GM21723 (cell line): ENCODE data around the gene BCKDHB.

Experiments used
- ATAC-seq: cut with Tn5 transposase; IDR thresholded peaks from one replicate; pipeline ENCODE4 v1.9.1; 2021; ENCODE audit warnings: mild to moderate bottlenecking, moderate library complexity; ENCODE audit not compliant: unreplicated experiment

BCKDHB gene

DNA sequence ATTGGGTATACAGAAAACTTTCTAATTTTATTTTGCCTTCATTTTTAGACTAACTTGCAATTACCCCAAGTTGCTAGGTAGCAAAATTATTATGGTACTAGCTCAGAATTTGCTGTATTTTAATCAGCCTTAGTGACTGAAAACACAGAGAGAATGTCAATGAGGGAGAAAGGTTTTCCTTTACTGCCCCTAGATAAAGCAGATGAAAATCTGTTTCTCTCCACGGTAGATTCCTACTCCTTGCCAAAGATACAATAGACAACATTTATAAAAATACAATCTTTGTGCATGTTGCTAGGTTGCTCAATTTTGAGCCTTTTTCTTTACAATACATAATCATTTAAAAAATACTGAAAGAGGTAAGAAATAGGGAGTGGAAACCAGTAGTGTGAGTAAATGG is 222.2 kb downstream of the BCKDHB start:
- ATAC-seq: no peak

- no peak for ATAC-seq
Measured at GRCh38 chr6:80329496-80329895, 223.0 kb downstream of the BCKDHB start.

DNA sequence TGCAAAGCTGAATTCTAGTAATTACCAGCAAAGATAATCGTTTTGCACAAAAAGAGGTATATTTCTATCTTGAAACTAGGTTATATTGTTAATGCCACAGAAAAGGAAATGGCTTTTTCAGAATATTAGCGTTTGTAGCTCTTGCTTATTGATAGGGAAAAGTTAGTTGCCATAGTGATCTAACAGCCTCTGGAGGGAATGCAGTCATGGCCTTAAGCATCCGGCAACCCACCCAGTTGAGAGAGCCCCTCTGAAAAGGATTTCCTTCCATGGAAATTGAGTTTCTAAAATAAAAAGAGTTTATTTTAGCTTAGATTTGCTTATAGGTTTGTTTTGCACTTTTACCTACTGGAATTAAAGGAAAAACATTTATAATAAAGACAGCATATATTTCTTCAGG is 224.5 kb downstream of the BCKDHB start:
- ATAC-seq: no peak

DNA sequence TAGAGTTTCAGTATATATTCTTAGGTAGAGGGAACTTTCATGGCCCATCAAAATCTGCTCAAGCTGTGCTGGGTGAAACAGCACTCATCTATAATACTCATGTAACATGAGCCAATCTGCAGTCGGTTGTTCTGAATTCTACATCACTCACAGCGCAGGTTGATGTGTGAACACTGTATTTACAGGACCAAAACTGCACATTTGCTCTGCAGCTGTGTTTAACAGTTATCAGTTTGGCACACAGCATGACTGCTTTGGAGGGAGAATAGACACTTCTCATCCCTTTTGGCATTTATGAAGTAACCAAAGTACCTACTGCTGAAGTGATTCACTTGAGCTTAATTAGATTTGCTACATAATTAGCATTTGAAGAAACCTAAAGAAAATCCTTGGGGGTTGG is 225.1 kb downstream of the BCKDHB start:
- no peak for ATAC-seq

DNA sequence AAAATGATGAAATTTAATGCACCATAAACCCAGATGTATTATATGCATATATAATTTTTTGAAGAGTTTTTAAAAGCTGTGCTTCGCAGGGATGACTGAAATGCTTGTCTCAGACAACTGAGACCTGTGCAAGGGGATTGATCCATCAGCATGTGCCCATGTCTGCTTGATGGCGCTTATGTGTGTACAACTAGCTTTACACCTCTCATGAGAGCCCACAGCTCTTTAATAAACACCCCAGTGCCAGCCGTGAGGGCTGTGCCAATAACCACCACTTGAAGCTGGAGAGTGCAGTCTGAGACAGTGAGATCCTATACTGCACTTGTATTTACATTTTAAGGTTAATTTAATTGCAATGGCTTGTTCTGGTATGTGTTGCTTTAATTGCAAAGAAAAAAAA is 225.5 kb downstream of the BCKDHB start:
- ATAC-seq: no peak

DNA sequence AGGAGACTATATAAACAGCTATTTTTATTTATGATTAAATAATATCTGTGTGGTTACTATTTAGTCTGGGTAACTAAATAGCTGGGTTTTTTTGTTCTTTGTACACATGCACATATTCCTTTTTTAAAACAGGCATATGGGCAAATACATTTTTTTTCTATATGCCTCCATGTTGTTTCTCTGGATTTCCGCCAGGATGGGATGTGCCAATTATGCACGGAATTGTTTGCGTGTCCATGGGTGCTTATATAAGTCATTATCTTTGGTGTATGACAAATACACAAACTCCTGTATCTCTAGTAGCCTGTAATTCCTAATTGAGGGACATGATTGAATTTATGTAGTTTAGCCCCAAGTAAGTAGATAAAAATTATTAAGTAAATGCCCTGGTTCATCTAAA is 226.9 kb downstream of the BCKDHB start:
- ATAC-seq: no peak

GRCh38 chr6:80335121-80335531 is 228.7 kb downstream of the BCKDHB start:
- ATAC-seq: no peak

DNA sequence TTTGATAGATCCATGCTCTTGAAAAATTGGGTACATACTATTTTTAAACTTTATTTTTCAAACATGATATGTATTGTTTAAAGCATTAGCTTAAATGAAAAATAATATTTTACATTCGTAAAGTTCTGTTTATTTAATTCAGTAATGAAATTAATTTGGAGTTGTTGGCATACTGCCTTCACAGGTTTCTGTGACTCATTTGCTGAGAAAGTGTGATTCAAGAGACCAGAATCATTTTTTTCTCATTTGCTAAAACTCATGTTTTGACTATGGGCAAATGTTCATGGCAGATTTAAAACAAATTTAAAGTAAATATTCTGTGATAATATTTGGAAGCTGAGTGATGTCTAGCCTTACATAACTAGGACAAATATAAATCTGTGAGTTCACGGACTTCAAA is 230.4 kb downstream of the BCKDHB start:
- no peak for ATAC-seq

DNA sequence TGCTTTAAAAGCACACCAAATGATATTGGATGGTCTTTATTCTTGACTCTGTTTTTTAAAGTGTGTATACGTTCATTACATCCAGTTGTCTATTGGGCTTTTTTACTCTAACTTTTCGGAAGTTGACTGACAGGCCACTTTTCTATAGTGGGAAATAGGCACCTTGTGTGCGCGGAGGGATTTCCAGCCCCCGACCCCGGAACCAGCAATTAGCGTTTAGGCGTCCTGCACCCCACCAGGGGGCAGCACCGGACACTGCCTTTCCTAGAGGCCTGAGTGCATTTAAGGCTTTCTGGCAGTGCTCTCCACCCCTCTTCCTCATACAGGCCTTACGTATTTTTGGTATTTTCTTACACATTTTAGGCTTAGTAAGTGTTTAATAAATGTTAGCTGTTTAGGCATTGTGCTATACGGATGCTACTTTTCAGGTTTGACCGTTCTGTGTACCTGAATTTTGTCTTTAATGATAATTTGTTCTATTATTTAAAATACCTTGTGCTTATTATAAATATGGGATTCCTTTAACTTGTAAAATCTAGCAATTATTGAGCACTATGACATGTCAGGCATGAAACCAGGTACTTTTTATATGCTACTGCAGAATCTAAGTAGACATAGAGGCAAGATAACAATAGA is 231.8 kb downstream of the BCKDHB start:
- peak; percentile 97 for ATAC-seq

- no peak for ATAC-seq
Measured at GRCh38 chr6:80339421-80339820, 232.9 kb downstream of the BCKDHB start.

GRCh38 chr6:80340280-80340679 is 233.8 kb downstream of the BCKDHB start:
- no peak for ATAC-seq

GRCh38 chr6:80340686-80341085 is 234.2 kb downstream of the BCKDHB start:
- ATAC-seq: no peak

GRCh38 chr6:80341330-80341729 is 234.9 kb downstream of the BCKDHB start:
- ATAC-seq: no peak

DNA sequence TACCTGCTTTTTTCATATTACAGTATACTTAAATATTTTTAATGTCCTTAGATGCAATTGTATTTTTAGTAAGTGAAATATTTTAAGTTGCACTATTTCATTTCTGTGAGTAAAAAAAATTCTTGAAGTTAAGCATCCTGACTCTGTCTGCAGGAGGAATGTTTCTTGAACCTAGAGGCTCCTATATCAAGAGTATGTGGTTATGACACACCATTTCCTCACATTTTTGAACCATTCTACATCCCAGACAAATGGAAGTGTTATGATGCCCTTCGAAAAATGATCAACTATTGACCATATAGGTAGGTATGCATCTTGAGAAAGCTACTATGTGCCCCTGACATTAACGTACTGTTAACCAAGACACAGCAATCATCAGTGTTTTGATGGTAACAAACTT is 237.0 kb downstream of the BCKDHB start:
- no peak for ATAC-seq

DNA sequence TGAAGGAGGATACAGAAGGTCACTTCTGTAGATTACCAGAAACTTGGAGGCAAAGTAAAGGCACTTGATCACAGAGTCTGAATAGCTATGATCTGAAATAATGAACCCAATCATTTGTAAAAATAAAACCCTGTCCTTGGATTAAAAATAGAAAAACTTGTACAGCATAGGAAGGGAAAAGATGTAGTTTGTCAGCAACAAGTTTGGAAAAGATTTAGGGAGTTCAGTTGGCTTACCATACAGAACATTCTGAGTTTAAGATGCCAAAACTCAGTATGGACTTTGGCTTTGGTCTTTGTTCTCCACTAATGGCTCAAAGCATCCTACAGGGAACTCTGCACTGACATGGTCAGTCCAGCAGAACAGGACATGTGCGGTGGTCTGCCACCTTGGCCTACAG is 240.6 kb downstream of the BCKDHB start:
- ATAC-seq: no peak

DNA sequence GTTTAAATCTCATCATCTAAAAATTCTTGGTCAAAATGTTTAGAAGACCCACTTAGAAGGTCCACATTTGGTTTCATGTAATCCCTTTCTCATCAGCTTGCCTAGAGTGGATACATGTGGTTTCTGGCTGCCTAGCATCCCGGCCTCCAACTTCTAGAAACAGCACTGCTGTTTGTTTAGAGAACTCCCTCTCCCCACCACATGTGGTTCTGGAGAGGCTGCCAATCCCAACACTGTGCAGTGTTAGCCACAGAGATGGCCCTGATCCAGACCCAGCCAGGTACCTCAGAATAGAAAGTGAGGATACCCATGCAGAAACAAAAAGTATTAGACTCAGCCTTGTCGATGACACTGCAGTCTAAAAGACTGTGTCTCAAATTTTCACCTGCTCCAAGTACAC is 241.8 kb downstream of the BCKDHB start:
- no peak for ATAC-seq

DNA sequence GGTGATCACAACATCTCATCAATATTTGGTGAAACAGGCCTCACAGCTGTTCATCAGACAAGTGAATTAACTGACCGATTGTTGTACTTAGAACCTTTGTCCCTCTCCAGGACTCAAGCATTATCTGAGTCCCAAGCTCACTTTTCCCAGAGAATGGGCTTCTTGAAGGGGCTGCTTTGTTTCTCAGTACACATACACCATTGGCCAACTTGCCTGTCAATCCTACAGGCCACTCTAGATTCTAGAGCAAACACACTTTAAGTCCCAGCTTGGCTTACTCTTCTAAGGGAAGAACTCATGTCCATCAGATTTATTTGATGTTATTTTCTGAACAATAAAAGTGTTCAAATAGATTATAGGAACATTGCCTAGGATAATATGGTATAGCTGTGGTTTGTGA is 249.5 kb downstream of the BCKDHB start:
- ATAC-seq: no peak

- no peak for ATAC-seq
Measured at GRCh38 chr6:80356545-80356944, 250.1 kb downstream of the BCKDHB start.

DNA sequence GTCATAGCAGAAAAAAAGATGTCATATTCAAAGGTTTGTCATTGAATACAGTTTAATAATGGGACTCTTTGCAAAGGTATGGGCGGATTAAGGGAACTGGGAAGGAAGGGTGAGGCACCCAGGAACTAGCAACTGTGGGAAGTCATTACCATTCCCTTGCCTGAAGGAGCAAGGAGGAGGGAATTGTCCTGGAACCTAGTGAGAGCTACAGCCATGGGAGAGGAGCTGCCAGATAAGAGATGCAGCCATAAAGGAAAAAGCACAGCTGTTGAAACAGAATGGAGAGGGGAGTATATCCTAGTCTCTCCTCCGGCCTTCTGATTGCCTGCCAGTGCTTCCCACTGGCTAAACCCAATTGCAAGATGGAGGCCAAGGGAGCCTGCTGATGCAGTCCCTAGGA is 250.6 kb downstream of the BCKDHB start:
- no peak for ATAC-seq

DNA sequence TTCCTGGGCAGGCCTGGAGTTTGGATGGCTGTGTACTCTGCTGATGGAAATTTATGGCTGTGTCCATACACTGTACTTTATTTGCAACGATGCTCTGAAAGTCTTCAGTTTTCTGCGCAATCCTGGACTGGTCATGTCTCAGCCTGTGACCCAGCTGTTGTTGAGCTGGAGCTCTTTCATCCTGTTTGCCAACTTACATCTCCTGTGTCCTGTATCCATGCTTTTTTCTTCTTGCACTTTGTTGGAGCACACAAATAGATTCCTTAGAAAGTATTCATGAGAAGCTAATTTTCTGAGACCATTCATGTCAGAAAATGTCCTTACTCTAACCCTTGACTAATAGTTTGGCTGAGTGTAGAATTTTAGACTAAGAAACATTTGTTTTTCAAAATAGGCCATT is 251.2 kb downstream of the BCKDHB start:
- no peak for ATAC-seq

DNA sequence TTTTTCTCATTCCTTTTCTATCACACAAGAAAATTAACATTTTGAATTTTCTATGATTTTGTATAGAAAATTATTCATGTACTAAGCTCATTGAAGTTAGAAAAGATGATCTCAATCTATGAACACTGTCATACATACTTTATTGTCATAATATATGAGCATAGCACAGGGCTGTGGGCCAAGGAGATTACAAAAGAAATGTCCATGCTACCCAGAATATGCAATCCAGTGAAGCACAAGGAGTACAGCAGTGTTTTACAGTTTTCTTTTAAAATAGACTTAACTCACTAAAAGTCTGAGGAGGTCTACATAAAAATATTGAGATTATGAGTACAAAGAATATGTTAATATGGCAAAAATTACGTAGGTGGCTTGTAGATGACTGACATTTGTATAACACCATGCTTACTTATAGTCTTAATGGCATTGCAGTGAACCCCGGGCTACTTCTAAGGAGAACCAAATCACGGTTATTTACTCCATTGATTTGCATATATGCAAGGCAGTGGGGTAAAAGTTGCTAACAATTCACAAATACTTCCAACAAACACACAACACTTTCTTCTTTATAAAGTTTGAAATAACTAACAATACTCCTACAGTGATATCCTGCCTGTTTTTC is 257.1 kb downstream of the BCKDHB start:
- ATAC-seq: no peak

GRCh38 chr6:80364149-80364548 is 257.7 kb downstream of the BCKDHB start:
- no peak for ATAC-seq

DNA sequence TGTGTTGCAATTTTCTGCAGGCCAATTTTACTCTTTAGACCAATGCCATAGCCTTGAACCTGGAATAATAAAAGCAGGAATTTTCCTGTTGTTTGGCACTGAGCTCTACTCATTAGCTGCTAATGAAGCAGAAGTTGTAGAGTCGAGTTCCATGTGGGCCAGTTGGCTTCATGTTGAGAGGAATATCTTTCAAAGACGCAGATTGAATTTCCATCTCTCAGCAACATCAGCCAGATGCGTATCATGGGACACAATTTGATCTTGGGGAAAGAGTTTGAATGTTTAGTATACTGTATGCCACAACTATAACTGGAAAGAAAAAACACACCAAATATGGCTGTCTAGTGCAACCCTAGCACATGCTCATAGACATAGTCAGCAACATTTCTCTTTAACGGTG is 259.6 kb downstream of the BCKDHB start:
- ATAC-seq: no peak
